D721Med (cell line): ENCODE data around the gene SELP.

Experiments used
- DNase-seq: peaks from one replicate; pipeline ENCODE4 v3.0.0; 2011; ENCODE audit warnings: low spot score; ENCODE audit not compliant: insufficient read length
- FAIRE-seq: peaks from 2 replicates; lab custom pipeline; 2011; peaks lifted over from hg19 to GRCh38; lab: Jason Lieb, UNC
- TF ChIP-seq, protein P1 (sequence below): IDR thresholded peaks from 2 replicates; pipeline ENCODE4 v1.5.1; 2012; ENCODE audit warnings: mild to moderate bottlenecking, control low read depth; ENCODE audit not compliant: insufficient read depth; ENCODE audit errors: missing control alignments

Gene SELP

DNA sequence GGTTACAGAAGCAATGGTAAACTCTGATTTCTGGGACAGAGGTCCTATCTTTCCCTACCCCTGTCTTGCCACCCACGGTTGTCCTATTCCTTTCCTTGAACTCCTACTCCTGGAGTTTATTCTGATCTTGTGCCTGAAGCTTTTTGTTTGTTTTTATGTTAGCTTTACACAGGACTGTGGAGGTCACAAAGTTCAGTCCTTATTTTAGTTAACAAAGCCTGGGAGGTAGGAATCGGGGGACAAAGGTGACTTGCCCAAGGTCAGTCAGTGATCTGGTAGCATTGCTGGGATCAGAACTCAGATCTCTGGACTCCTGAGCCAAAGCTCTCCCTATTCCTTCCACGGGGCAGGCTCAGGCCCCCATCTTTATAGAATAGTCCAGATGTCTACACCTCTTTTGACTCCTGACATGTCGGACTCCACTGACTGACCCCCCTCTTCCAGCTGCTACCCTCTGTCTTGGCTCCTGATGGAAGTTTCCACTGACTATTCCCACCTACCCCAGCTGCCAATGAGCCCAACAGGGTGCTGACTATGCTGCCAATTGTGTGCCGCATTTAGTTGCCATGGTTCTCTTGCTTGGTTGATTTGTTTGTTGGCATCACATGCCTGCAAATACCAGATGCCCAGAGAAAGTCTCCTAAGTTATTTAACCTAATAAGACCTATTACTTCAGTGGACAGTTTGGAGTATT lies 53.5 kb downstream of the SELP start:
- FAIRE-seq (no peak), DNase-seq (no peak)
- TF ChIP-seq, protein P1, sequence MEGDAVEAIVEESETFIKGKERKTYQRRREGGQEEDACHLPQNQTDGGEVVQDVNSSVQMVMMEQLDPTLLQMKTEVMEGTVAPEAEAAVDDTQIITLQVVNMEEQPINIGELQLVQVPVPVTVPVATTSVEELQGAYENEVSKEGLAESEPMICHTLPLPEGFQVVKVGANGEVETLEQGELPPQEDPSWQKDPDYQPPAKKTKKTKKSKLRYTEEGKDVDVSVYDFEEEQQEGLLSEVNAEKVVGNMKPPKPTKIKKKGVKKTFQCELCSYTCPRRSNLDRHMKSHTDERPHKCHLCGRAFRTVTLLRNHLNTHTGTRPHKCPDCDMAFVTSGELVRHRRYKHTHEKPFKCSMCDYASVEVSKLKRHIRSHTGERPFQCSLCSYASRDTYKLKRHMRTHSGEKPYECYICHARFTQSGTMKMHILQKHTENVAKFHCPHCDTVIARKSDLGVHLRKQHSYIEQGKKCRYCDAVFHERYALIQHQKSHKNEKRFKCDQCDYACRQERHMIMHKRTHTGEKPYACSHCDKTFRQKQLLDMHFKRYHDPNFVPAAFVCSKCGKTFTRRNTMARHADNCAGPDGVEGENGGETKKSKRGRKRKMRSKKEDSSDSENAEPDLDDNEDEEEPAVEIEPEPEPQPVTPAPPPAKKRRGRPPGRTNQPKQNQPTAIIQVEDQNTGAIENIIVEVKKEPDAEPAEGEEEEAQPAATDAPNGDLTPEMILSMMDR = no peak

- TF ChIP-seq, protein P1 = no peak
- FAIRE-seq = no peak
- DNase-seq = no peak
These were observed 55.6 kb downstream of the SELP start for GRCh38 chr1:169574336-169574735.

GRCh38 chr1:169572187-169572586 lies 57.7 kb downstream of the SELP start:
- FAIRE-seq (no peak), DNase-seq (no peak)
- TF ChIP-seq, protein P1 = no peak

DNA sequence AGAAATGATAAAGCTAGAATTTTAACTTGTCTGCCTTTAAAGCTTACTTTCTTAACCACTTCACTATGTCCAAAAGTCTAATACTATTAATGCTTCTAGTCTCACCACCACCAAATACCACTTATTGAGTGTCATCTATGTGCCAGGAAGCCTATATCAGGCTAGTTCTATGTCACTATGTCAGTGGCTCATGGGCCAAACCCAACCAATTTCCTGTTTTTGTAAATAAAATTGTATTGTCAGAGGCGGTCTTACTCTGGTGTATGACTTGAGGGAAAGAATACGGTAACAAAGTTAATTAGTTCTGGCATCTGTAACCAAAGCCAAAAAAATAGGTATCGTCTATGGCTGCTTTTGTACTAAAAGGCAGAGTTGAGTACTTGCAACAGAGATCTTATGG lies 58.5 kb downstream of the SELP start:
- FAIRE-seq = peak; percentile 56
- no peak for DNase-seq
- TF ChIP-seq, protein P1 = no peak

- TF ChIP-seq, protein P1 = no peak
- DNase-seq = no peak
- FAIRE-seq = peak; percentile 48
These were observed 59.8 kb downstream of the SELP start for GRCh38 chr1:169570172-169570574.

- DNase-seq = no peak
- no peak for FAIRE-seq
- TF ChIP-seq, protein P1 = no peak
These were observed 61.4 kb downstream of the SELP start for GRCh38 chr1:169568497-169568896.
